Nephron (organoid): Measurements from ENCODE around the gene ELOVL5.
A peak's percentile ranks its signal among the peaks of the same experiment; 100 is the strongest.

ENCODE experiments used
- H3K27ac Mint-ChIP-seq, 3 experiments: 2 replicates each; pipeline ENCODE4 v1.8.0; 2020; ENCODE audit warnings: mixed read lengths in 3 of 3, mild to moderate bottlenecking in 2 of 3, moderate library complexity in 1 of 3
- H3K27me3 Mint-ChIP-seq: 2 replicates; pipeline ENCODE4 v1.8.0; 2021; ENCODE audit warnings: low read depth, mild to moderate bottlenecking, moderate library complexity, mixed read lengths
- H3K36me3 Mint-ChIP-seq: 2 replicates; pipeline ENCODE4 v1.8.0; 2020; ENCODE audit warnings: low read depth, mixed read lengths
- H3K4me1 Mint-ChIP-seq: 2 replicates; pipeline ENCODE4 v1.8.0; 2020; ENCODE audit warnings: mixed read lengths
- H3K4me3 Mint-ChIP-seq, 3 experiments: 2 replicates each; pipeline ENCODE4 v1.8.0; 2020; ENCODE audit warnings: mild to moderate bottlenecking in 3 of 3, mixed read lengths in 3 of 3, moderate library complexity in 2 of 3
- H3K9me3 Mint-ChIP-seq: 2 replicates; pipeline ENCODE4 v1.8.0; 2020; ENCODE audit warnings: mixed read lengths
- CTCF ChIP-seq, 3 experiments: fragments of 200-600 bp; sonication (generic); IDR thresholded peaks; one replicate each; pipeline ENCODE4 v1.5.0; 2021; ENCODE audit warnings: antibody characterized with exemption in 3 of 3; ENCODE audit not compliant: unreplicated experiment in 3 of 3

ELOVL5 gene

GRCh38 chr6:53302678-53303360, 45.9 kb downstream of the ELOVL5 start:
- H3K4me1 Mint-ChIP-seq: peaks cover 56% of the 10 kb centered on the region

GRCh38 chr6:53301801-53302537, 46.8 kb downstream of the ELOVL5 start:
- Mint-ChIP-seq H3K36me3 (peaks cover 20% of the 10 kb centered on the region), H3K27ac (peak overlapping the region; percentile 16 to 76 (median 75)), H3K4me1 (peaks cover 56% of the 10 kb centered on the region), H3K9me3 (peaks cover 3% of the 10 kb centered on the region), H3K27me3 (no peaks in the 10 kb centered on the region), H3K4me3 (no peak overlapping the region)
- TF ChIP-seq CTCF (IDR thresholded peaks at IDR 0.05; ENCODE audit: unreplicated experiment in 3 of 3): no peak

More at GRCh38 chr6:53302678-53303360, 45.9 kb downstream of the ELOVL5 start:
- H3K36me3 Mint-ChIP-seq: peaks cover 23% of the 10 kb centered on the region
- no peak for TF ChIP-seq CTCF (IDR thresholded peaks at IDR 0.05; ENCODE audit: unreplicated experiment in 3 of 3)
- peak overlapping the region; percentile 2 to 71 (median 15) for H3K27ac Mint-ChIP-seq
- no peaks in the 10 kb centered on the region for H3K27me3 Mint-ChIP-seq
- H3K4me3 Mint-ChIP-seq: no peak overlapping the region
- H3K9me3 Mint-ChIP-seq: peaks cover 3% of the 10 kb centered on the region

- Mint-ChIP-seq H3K4me3 (no peak overlapping the region), H3K9me3 (no peaks in the 10 kb centered on the region), H3K27me3 (no peaks in the 10 kb centered on the region), H3K27ac (peak overlapping the region; percentile 16 to 76 (median 75)), H3K4me1 (peaks cover 59% of the 10 kb centered on the region), H3K36me3 (peaks cover 14% of the 10 kb centered on the region)
- no peak for TF ChIP-seq CTCF (IDR thresholded peaks at IDR 0.05; ENCODE audit: unreplicated experiment in 3 of 3)
These were observed 47.8 kb downstream of the ELOVL5 start for GRCh38 chr6:53300656-53301551.

- H3K9me3 Mint-ChIP-seq: no peaks in the 10 kb centered on the region
- H3K27me3 Mint-ChIP-seq: no peaks in the 10 kb centered on the region
- no peak overlapping the region for H3K4me3 Mint-ChIP-seq
- H3K36me3 Mint-ChIP-seq: peaks cover 10% of the 10 kb centered on the region
- TF ChIP-seq CTCF (IDR thresholded peaks at IDR 0.05; ENCODE audit: unreplicated experiment in 3 of 3): no peak
- H3K4me1 Mint-ChIP-seq: peaks cover 59% of the 10 kb centered on the region
- peak overlapping the region; percentile 64 to 73 (median 64) for H3K27ac Mint-ChIP-seq
These were observed 49.3 kb downstream of the ELOVL5 start for GRCh38 chr6:53299331-53300005.

GRCh38 chr6:53297004-53297403, 51.7 kb downstream of the ELOVL5 start:
- no peaks in the 10 kb centered on the region for H3K27me3 Mint-ChIP-seq
- no peaks in the 10 kb centered on the region for H3K9me3 Mint-ChIP-seq
- H3K27ac Mint-ChIP-seq: no peak overlapping the region
- H3K36me3 Mint-ChIP-seq: peaks cover 8% of the 10 kb centered on the region
- peaks cover 39% of the 10 kb centered on the region for H3K4me1 Mint-ChIP-seq
- H3K4me3 Mint-ChIP-seq: no peak overlapping the region
- TF ChIP-seq CTCF (IDR thresholded peaks at IDR 0.05; ENCODE audit: unreplicated experiment in 3 of 3): no peak
